ENCODE data around the gene GBF1.
"Not testable (repeated sequence)": the region's sequence is repeated elsewhere in the genome, so short reads cannot be mapped to it uniquely, and the experiment has no call there.

GBF1 gene

DNA sequence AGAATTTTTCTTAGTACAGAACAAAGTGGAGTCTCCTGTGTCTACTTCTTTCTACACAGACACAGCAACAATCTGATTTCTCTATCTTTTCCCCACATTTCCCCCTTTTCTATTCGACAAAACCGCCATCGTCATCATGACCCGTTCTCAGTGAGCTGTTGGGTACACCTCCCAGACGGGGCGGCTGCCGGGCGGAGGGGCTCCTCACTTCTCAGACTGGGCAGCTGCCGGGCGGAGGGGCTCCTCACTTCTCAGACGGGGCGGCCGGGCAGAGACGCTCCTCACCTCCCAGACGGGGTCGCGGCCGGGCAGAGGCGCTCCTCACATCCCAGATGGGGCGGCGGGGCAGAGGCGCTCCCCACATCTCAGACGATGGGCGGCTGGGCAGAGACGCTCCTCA lies 56.0 kb downstream of the GBF1 start:
- not testable (repeated sequence) for DNase-seq (ENCODE audit: low read depth)

DNA sequence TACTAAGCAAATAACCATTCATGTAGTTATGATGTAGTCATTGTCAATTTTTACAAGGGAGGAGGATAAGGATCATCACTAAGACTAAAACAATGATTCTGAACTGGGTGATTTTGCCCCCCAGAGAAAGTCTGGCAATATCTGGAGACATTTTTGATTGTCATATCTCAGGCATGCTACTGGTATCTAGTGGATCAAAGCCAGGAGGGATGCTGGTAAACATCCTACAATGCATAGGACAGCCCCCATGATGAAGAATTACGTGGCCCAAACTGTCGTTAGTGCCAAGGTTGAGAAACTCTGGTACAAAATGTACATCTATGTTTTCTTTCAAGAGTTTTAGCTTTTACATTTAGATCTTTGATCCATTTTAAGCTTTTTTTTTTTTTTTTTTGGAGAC lies 57.3 kb downstream of the GBF1 start:
- no peak for DNase-seq (ENCODE audit: low read depth)

DNA sequence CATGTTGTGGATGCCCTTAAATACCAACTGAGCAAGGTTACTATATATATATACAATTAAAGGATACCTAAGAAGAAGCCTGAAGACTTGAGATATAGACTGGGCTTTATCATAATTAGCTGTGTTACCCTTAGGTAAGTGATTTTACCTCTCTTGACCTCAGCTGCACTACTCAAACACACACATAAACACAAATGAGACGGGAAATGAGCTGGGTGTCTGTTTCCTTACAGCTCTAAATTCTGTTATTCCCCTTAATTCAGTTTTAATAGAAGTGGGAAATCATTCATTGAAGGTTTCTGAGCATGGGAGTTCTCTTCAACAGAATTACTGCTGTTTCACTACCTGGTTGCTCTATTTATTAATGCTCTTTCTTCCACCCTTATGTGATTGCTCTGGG lies 60.7 kb downstream of the GBF1 start:
- DNase-seq (ENCODE audit: low read depth), result no peak

DNA sequence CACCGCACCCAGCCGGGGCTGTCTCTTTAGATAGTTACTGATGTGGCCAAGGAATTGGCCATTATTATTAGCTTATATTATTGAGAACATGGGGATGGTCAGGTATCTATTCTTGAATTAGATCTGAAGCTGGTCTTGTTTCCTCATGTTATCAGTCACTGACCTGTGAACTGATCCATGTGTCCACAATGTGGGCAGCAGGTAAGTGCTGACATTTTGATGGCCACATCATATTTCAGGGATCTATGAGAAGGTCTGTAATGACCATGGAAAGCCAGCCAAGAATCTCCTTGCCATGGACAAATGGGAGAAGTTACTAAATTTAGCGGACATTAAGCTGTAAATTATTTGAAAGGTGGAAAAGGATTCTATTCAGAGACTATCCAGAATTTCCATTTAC lies 61.4 kb downstream of the GBF1 start:
- DNase-seq (ENCODE audit: low read depth), result no peak

DNA sequence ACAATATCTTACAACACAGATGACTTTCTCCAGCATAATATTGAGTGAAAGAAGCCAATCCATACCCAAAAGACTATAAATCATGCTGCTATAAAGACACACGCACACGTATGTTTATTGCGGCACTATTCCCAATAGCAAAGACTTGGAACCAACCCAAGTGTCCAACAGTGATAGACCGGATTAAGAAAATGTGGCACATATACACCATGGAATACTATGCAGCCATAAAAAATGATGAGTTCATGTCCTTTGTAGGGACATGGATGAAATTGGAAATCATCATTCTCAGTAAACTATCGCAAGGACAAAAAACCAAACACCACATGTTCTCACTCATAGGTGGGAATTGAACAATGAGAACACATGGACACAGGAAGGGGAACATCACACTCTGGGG lies 63.0 kb downstream of the GBF1 start:
- DNase-seq (ENCODE audit: low read depth), result not testable (repeated sequence)

DNA sequence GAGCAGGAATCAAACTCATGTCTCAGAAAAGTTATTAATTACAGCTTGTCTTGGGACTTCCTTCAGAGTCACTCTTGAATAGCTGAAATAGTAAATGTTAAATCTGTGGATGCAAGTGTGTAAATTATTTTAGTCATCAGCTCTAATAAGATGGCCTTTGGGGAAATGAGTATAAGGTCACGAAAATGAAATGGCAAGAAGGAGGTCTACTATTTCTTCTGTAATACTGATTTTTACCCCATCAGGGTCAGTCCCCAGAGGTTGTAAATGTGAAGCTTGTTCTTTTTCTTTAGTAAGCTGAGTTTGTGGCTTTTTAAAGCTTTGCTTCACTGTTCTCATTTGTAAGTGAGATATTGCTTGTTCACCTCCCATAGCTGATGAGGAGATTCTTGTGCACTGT lies 63.9 kb downstream of the GBF1 start:
- no peak for DNase-seq (ENCODE audit: low read depth)

DNA sequence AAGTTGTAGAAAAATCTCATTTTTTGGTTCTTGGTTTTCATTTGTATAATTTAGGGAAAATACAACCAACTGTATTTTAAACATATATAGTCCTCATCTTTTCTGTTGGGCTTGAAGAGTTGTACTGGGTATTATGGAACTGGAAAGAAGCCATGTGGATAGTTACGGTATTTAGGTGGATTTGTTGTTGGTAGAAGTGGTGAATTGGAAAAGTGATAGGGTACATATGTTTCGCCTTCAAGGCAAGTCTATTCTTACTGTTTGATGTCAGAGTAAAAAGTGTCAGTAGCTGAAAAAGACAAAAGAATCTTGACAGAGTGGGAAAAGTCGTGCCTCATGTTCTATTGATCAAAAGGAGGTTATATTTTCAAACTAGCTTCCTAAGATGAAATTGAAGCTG lies 64.6 kb downstream of the GBF1 start:
- DNase-seq (ENCODE audit: low read depth), result no peak

DNA sequence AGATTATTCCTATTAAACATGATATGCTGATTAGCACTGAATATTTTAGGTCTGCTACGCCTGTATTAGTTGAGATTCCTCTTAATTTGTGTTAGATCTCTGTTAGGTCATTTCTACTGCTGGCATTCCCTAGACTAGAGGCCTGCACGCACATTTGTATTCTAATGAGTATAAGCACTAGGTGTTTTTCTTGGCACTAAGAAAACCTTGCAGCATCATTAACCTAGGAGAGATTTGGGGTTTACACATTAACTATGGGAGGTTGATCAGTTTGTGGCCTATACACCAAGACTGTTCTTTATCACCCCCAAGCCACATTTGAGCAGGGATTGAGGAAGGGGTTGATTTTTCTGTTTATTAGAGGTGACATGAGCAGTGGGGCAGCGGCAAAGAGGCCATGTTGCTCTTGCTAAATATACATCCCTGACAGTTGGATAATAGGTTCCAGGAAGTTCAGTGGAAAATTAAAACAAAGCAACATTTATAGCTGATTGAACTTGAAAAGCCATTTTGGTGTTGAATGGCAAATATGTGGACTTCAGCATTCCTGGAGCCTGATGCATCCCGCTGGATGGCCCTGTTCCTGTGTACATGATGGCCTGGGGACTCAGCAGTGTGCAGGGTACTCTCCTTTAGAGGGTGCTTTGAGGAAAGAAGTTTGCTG lies 65.2 kb downstream of the GBF1 start:
- DNase-seq (ENCODE audit: low read depth), result no peak

DNA sequence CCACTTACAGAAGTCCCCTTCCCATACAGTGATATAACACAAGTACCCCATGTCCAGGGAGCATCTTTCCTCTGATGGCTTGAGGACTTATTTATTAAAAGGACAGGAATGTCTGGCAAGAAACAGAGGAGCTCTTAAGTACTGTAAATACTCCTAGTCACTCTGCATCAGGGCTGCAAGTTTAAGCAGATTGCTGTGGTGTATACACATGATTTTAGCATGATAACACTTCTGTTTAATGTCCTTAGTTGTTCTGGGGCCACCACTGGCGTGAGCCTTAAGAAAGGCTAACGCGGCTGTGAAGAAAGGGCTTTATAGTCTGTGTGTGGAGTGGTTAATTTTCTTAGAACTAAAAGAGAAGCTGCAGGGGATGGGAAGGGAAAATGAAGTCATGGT lies 65.7 kb downstream of the GBF1 start:
- no peak for DNase-seq (ENCODE audit: low read depth)

DNA sequence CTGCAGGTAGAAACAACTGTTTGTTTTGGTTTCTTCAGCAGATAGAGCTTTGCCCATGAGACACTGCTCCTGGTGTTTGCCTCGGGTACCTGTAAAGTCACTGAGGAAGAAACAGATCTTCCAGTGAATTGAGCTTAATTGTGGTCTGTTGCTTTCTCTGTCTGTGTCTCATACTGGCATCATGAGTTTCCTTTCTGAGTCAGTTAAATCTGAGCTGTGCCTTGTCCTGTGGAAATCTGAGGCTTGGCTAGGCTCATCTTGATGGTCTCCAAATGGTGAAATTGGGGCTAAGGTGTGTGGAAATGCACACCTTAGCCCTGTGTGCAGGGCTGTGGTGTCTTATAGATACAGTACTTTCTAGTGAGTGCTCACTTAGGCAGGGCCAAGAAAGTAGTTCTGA lies 67.4 kb downstream of the GBF1 start:
- no peak for DNase-seq (ENCODE audit: low read depth)

DNA sequence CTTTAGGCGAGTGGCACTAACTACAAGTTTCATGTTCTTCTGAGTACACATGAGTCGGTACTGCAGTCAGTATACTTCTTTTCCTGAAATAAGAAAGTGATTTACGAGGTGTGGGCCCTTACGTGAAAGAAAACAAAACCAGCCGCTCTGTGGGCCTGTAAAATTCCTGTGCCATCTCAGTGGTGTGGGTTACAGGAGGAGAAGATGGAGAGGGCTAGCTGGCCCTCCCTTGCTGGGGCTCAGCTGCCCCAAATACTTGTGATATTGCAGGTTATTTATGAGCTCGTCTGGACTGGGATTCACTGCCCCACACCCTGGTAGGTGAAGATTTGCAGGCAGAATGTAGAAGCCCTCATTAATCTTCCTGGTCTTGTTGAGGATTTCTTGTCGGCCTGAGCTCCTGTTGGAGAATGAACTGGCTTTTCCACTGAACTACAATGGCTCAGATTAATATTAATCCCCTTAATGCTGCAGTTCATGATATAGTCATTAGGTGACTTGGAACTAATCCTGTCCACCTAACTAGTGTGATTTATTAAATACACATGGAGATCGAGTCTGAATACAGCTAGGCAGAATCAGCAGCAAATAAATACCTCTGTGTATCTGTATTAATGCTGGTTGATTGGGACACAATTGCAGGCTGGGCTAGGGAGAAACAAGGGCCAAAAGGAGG lies 68.0 kb downstream of the GBF1 start:
- no peak for DNase-seq (ENCODE audit: low read depth)

DNA sequence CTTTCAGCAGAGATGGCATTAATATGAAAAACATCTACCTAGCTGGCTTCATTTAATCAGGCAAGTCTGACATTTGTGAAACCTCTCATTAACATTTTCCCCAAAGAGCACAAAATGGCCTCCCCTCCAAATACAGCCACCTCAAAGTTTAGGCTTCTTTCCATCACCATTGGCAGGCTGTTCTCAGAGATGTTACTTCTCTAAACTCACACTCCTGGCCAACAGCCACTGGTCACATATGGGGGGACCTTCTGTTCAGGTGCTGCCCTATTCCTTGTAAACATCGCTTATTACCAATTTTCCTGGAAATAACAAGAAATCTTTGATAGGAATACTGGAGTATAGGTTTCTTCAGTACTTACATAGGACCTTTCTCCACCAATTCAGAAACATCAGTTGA lies 69.5 kb downstream of the GBF1 start:
- no peak for DNase-seq (ENCODE audit: low read depth)

DNA sequence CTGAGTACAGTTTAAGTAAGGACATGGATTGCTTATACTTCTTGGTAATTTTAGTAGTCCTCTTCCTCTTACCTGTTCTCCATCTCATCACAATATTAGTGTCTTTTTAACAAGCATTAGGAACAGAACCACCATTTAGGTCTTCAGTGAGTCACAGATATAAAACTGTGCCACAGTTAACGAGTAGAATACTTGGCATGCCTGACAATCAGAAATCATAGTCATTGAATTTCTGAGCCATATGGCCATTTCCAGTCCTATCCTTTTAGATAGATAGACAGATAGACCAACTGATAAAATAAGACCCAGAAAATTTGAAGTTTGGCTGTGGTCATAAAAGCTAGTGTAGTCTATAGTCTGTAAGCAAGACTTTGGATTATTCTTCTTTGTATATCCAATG lies 71.1 kb downstream of the GBF1 start:
- no peak for DNase-seq (ENCODE audit: low read depth)

DNA sequence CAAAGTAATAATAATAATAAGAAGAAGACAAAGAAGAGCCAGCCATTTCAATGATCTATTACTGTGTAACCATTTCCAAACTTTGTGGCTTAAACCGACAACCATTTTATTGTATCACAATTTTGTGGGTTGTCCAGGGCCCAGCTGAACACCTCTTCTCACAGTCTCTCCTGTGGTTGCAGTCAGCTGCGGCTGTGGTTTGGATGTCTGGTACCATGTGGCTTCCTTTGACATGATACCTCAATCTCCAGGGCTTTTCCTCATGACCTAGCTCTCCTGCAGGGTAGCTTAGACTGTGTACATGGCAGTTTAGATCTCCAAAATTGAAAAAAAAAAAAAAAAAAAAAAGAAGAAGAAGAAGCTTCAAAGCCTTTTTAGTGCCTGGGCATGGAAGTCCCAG lies 77.6 kb downstream of the GBF1 start:
- DNase-seq (ENCODE audit: low read depth), result no peak

DNA sequence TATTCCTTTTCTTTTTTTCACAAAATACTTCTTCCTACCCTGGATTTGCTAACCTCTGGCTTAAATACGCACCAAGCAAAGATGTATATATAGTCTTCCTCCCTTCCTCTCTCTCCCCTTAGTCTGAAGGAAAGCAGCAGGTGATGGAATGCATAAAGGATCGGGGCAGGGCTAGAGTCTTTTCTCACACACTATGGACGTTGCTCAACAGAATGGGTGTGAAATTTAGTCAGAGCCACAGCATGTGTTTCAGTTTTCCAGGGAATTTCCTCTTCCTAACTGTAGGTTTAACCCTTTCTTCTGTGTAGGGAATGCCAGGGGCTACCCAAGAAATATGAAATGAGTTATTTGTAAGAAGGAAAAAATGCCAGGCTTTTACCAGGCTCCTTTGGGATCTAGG lies 78.7 kb downstream of the GBF1 start:
- DNase-seq (ENCODE audit: low read depth), result no peak

DNA sequence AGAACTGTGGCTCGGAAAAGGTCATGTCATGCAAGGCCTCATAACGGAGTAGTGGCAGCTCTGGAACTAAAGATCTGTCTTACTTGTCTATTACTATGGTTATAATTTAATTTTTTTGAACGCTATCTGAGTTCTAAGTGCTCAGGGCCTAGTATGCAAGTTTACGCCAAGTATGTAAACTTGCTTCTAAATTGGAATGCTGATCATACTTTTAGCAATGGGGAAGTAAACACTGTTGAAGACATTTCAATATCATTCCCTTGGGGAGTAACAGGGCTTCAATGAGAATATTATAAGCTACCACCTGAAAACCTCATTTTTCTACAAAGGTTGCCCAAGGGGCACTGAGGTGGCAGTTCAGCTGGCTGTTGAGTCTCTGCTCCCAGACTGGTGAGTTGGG lies 80.7 kb downstream of the GBF1 start:
- DNase-seq (ENCODE audit: low read depth), result no peak

DNA sequence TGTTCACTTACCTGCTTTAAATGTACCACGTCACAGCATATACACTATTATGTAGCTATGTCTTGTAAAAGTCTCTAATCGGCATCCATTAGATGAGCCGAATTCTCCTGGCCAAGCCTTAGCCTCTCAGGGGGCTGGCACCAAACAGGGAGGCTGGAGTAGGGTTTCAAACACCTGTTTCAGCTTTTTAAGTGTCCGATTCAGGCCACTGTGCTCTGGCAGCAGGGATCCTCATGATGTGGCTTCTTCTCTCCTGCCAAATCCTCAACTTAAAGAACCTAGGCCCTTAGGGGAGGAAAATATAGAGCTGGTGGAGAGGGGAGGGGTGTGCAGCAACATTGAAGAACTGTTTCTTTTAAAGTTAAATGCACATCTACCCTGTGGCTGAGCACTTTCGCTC lies 81.7 kb downstream of the GBF1 start:
- no peak for DNase-seq (ENCODE audit: low read depth)

DNA sequence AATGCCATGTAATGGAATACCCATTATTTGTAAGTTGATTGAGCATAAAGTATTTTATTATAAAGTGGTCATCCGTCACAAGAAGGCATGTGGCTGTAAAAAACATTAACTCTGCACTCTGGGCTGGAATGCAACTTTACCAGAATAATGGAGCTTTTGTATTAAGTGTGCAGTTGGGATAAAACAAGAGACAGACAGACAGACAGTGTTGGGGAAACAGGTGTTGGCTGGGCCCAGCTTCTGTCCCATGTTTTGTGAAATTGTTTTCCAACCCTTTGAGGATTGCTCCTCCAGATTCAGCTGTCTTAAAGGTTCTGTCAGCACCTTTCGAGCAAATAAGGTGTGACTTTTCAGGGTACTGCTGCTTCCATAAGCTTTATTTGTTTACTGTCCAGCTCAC lies 82.3 kb downstream of the GBF1 start:
- no peak for DNase-seq (ENCODE audit: low read depth)

DNA sequence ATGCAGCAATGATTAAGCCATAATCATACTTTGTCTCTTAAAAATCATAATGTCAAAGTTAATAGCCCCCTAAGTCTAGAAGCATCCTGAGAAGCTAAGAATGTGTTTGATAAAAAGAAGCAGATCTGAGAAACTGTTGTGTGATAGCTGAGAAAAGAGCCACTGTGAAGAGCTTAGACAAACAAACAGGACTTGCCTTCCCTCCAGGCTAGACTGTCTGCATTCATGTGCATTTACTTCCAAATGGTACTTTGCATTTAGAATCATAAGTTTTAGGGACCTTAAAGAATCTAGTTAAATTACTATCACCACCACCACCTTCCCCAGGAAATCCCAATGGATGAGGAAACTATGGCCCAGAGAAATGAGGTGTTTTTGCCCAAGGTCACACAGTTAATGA lies 87.4 kb downstream of the GBF1 start:
- no peak for DNase-seq (ENCODE audit: low read depth)

DNA sequence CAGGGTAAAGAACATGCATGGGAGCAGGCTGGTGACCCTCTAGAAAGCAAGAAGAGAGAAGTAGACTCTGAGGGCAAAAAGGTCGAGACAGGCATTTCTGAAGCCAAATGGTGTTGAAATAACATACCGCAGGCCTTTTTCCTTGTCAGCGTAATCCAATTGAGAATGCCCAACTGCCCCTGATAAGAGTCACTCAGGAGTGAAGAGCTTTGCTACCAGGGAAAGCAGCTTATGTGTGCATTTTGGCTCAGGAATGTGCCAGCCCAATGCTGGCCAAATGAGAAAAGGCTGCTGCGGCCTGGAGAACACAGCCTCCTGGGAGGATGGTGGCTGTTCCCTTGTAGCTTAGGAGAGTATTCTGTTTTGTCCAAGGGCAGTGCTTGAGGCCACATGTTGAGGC lies 88.8 kb downstream of the GBF1 start:
- DNase-seq (ENCODE audit: low read depth), result no peak

DNA sequence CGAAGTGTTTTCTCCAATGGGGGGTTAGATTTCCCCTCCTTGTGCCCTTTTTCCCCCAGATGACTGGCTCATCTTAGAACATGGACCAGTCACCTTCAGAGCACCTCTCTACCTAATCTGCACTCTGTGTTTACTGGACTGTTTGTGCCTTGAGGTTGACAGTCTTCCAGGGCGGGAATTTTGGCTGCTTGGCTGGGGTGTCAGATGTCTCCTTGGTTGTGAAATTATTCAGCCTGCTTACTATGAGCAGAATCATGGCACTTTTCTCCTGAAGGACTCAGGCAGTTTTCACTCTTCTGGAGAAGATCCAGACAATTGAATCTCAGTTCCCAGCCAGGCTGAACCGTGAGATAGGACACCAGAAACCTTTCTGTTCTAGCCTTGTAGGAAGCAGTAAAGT lies 89.9 kb downstream of the GBF1 start:
- DNase-seq (ENCODE audit: low read depth), result no peak

DNA sequence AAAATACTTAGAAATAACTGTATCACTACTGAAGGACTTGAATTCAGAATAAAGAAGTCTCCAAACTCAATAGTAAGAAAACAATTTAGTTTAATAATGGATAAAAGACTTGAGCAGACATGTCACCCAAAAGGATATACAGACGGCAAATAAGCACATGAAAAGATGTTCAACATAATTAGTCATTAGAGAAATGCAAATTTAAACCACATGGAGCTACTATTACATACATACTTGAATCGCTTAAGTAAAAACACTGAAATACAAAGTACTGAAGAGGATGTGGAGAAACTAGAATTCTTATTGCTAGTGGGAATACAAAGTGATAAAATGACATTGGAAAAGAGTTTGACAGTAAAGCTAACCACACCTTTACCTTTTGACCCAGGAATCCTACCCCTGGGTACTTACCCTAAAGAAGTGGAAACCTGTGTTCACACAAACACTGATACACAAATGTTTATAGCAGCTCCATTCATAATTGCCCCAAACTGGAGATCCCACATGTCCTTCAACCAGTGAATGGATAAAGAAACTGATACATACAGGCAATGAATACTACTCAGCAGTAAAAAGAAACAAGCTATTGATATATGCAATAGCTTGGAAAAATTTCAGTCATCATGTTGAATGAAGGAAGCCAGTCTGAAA lies 95.8 kb downstream of the GBF1 start:
- DNase-seq (ENCODE audit: low read depth), result no peak

DNA sequence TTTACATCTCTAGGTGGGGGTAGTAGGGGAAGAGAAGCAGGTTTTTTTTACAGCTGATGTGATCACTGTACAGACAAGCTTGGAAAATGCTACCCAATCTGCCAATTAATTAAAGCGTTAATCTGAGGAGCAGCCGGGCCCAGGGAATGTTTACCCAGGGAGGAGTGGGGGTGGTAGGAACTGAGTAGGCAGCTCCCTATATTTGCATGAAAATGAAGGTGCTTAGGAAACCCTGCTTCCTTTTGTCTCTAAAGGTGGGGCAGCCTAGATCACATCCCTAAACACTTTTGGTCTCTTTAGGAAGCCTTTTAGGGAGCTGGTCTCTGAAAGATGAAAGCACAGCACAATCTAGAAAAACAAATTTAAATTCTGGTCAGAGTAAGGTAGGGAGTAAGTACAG lies 97.1 kb downstream of the GBF1 start:
- DNase-seq (ENCODE audit: low read depth), result no peak

DNA sequence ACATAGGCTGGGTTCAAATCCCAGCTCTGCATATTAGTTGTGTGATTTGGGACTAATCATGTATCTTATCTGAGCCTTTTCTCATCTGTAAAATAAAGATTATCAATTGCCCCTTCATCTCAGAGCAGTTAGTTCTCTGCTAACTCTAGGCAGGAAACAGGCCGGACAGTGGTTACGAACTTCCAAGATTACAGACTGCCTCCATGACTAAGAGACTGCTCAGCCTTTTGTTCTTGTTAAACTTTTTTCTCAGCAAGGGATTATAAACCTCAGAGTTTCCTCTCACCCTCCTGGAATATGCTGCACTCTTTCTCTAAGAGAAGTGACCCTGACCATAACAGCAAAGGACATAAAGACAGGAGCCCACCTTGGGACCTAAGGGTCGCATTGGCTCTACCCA lies 97.6 kb downstream of the GBF1 start:
- no peak for DNase-seq (ENCODE audit: low read depth)
